ENCODE measurements around the gene MAST4. TPM values are rescaled to one million over a fixed set of nuclear protein-coding genes. Genes with fewer than 3 reads are reported as not detected.

The MAST4 gene
- total and polyA plus RNA-seq, 2 of the 4 experiments (the other 2 are of a cell fraction) = 4.8 to 6.8 TPM

DNA sequence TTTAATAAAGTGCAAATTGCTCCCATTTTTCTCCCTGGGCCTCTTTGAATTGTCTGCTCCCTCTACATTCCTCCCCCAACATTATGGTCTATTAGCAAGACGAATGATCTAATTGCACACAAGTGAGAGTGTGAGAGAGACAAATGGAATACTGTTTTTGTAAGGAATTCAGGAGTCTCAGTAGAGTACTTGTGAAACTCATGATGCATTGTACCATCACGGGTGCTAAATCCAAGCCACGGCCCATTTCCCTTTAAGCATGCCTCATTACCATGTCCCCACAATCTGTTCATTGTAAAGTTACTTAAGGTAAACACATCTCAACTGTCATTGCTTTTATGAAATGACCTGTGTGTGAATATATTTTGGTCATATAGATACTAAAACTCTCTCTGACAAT, 537.6 kb downstream of the MAST4 start:
- ATAC-seq (ENCODE audit: low read depth) = no peak
- Histone ChIP-seq H2BK15ac (ENCODE audit: low read depth, low read length) (no peak overlapping the region), H3K79me1 (ENCODE audit: low read depth in 1 of 2, low read length in 2 of 2) (no peaks in the 10 kb centered on the region), H4K20me1 (ENCODE audit: insufficient read depth, low read length) (no peaks in the 10 kb centered on the region), H2AK9ac (replicated peaks; ENCODE audit: low read depth, low read length, poor library complexity) (no peak overlapping the region), H3K9me3 (ENCODE audit: control insufficient read depth, insufficient read depth, low read length) (no peaks in the 10 kb centered on the region), H3K9ac (ENCODE audit: low read depth, low read length) (no peak overlapping the region), H3K36me3 (ENCODE audit: control insufficient read depth, insufficient read depth, low read length) (peaks cover 4% of the 10 kb centered on the region), H4K8ac (ENCODE audit: low read depth in 2 of 2, low read length in 2 of 2) (no peak overlapping the region), H4K5ac (ENCODE audit: low read depth, low read length) (no peak overlapping the region), H3K23ac (ENCODE audit: low read depth, low read length) (no peak overlapping the region), H3K4me2 (ENCODE audit: low read depth, low read length) (no peak overlapping the region), H2AFZ (replicated peaks; ENCODE audit: low read length, poor library complexity) (no peak overlapping the region), H3K4me3 (ENCODE audit: insufficient read depth, low read depth, low read length) (no peak overlapping the region), H2AK5ac (ENCODE audit: low read depth, low read length) (no peak overlapping the region), H3K18ac (ENCODE audit: low read depth, low read length) (no peak overlapping the region), H2BK120ac (ENCODE audit: low read depth, low read length) (no peak overlapping the region), H3K14ac (replicated peaks; ENCODE audit: low read depth, low read length) (no peak overlapping the region), H3K4me1 (ENCODE audit: control insufficient read depth, insufficient read depth, low read length) (no peaks in the 10 kb centered on the region), H4K91ac (ENCODE audit: insufficient read depth, low read depth, low read length) (no peak overlapping the region), H3K56ac (ENCODE audit: extremely low read depth, insufficient read depth, low read length) (no peak overlapping the region), H3K4ac (ENCODE audit: low read depth, low read length) (no peak overlapping the region), H3K27ac (ENCODE audit: insufficient read depth, low read length) (no peak overlapping the region), H2BK20ac (ENCODE audit: low read depth, low read length) (no peak overlapping the region), H2BK5ac (ENCODE audit: low read depth, low read length, poor library complexity, severe bottlenecking) (no peak overlapping the region), H3K9me1 (ENCODE audit: insufficient read depth, low read length) (no peaks in the 10 kb centered on the region), H3K27me3 (ENCODE audit: control insufficient read depth, insufficient read depth, low read length) (no peaks in the 10 kb centered on the region)
- ChIA-PET CTCF (no interaction called here), POLR2A (ENCODE audit: unreplicated experiment) (no interaction called here)
- dilution Hi-C loops (cut with HindIII; ENCODE audit: low sequenced_read_pairs, unreplicated experiment) (no loop called here), intact Hi-C loops (cut with micrococcal nuclease) (no loop called here), in situ Hi-C loops (cut with MboI; ENCODE audit: low sequenced_read_pairs) (no loop called here)
- DNase-seq = no peak
- no CpG with 5 or more reads among the region's 3 CpGs for WGBS, 2 experiments (ENCODE audit: extremely low coverage in 2 of 2, insufficient read length in 1 of 2)
- BruUV-seq (replicated peaks) = no TSS peak
- TF ChIP-seq ELK1 (IDR thresholded peaks at IDR 0.05; ENCODE audit: borderline replicate concordance, low read depth, low read length) (no peak), CHD1 (IDR thresholded peaks at IDR 0.05; ENCODE audit: low read depth, low read length) (no peak), NFE2L2 (IDR thresholded peaks at IDR 0.05; ENCODE audit: low read depth, low read length) (no peak), POLR2A (IDR thresholded peaks at IDR 0.05; ENCODE audit: low read depth, low read length) (no peak), MXI1 (IDR thresholded peaks at IDR 0.05; ENCODE audit: borderline replicate concordance, low read depth, low read length) (no peak), MAFK (IDR thresholded peaks at IDR 0.05; ENCODE audit: low read depth, low read length) (no peak), SMC3 (IDR thresholded peaks at IDR 0.05; ENCODE audit: low read depth, low read length) (no peak), RFX5 (IDR thresholded peaks at IDR 0.05; ENCODE audit: low read depth, low read length) (no peak), CTCF (conservative IDR thresholded peaks at IDR 0.05; ENCODE audit: low read depth, low read length) (no peak), BHLHE40 (IDR thresholded peaks at IDR 0.05; ENCODE audit: low read depth, low read length) (no peak), RCOR1 (IDR thresholded peaks at IDR 0.05; ENCODE audit: insufficient replicate concordance, low read length) (no peak), CEBPB (IDR thresholded peaks at IDR 0.05; ENCODE audit: low read depth, low read length) (no peak), MAZ (IDR thresholded peaks at IDR 0.05; ENCODE audit: borderline replicate concordance, low read depth, low read length) (no peak)
- TF ChIP-seq, protein P1, sequence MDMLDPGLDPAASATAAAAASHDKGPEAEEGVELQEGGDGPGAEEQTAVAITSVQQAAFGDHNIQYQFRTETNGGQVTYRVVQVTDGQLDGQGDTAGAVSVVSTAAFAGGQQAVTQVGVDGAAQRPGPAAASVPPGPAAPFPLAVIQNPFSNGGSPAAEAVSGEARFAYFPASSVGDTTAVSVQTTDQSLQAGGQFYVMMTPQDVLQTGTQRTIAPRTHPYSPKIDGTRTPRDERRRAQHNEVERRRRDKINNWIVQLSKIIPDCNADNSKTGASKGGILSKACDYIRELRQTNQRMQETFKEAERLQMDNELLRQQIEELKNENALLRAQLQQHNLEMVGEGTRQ (IDR thresholded peaks at IDR 0.05; ENCODE audit: low read depth, low read length) = no peak

Measured in IMR-90 (cell line).